ELF-1 (cell line): ENCODE measurements around the gene RPS8.
"Not testable (repeated sequence)": the region's sequence is repeated elsewhere in the genome, so short reads cannot be mapped to it uniquely, and the experiment has no call there.

Source experiments
- DNase-seq: peaks from one replicate; pipeline ENCODE4 v3.0.0-alpha.2; 2016; ENCODE audit warnings: low read depth, low spot score

RPS8 gene

DNA sequence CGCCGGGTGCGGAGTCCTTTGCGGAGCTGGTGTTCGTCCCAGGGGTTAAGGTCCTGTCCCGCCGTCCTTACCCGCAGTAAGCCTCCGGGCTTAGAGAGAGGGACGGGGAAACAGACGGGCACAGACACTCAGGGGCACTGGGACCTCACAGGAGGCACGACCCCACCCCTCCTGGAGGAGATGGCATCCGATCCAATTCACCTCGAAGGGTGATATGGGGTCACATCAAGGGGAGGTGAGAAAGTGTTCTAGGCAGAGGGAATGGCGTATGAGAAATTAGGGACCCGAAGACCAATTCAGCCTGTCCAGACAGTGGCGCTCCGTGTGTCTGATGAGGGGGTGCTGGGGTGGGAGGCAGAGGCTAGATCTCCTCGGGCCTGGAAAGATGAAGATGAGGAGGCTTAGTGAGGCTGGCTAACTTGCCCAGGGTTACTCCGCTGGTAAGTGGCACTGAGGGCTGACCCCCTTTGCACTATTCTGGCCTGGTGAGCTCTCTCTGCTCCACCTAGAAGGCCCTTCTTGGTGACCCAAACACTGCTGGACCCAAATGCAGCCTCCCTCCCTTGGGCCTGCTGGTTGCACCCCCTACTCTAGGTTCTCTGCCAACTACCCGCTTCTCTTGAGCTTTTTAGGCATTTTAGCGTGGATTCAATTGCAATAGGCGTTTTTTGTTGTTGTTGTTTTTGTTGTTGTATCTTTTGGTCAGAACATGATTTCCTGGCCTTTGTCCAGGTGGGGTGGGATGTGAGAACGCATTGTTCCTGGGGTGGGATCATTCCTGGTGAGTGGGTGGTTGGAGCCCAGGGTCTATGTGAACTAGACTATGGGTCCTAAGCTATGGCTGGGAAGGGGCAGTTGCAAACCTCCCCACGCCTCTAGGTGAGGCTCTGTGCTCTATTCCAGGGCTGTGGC, 45.2 kb downstream of the RPS8 start:
- no peak for DNase-seq

DNA sequence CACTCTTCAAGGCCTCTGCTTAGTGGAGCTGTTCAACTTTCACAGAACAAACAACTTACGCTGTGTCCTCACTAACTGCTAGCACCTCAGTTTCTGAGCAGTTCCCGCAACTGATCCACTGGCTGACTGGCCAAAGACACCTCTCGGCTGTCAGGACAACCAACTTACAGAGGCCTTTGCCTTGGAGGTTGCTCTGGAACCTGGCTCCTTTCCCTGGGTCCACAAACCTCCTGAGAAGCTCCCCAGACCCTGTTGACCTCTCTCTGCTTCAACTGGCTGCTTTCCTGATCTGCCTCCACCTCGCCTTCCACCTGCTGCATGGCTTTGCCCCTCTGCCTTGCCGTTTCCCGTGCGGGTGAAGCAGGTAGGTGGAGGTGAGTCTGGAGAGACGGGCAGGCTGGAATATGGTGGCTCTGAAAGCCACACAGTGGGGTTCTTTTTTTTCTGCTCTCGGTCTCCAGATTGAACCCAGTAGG, 45.9 kb downstream of the RPS8 start:
- DNase-seq: no peak

GRCh38 chr1:44822131-44822701, 46.9 kb downstream of the RPS8 start:
- no peak for DNase-seq

- no peak for DNase-seq
Measured at GRCh38 chr1:44822981-44823451, 47.7 kb downstream of the RPS8 start.

DNA sequence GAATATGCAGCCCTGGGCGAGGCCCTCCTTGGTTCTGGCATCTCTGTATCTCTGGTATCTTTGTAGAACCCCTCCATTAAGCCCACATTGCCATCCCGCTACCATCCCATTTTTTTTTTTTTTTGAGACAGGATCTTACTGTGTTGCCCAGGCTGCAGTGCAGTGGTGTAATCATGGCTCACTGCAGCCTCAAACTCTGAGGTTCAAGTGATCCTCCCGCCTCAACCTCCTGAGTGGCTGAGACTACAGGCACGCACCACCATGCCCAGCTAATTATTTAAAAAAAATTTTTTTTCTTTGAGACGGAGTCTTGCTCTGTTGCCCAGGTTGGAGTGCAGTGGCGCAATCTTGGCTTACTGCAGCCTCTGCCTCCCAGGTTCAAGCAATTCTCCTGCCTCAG, 49.1 kb downstream of the RPS8 start:
- DNase-seq: not testable (repeated sequence)

GRCh38 chr1:44826375-44827196, 51.2 kb downstream of the RPS8 start:
- DNase-seq: no peak

DNA sequence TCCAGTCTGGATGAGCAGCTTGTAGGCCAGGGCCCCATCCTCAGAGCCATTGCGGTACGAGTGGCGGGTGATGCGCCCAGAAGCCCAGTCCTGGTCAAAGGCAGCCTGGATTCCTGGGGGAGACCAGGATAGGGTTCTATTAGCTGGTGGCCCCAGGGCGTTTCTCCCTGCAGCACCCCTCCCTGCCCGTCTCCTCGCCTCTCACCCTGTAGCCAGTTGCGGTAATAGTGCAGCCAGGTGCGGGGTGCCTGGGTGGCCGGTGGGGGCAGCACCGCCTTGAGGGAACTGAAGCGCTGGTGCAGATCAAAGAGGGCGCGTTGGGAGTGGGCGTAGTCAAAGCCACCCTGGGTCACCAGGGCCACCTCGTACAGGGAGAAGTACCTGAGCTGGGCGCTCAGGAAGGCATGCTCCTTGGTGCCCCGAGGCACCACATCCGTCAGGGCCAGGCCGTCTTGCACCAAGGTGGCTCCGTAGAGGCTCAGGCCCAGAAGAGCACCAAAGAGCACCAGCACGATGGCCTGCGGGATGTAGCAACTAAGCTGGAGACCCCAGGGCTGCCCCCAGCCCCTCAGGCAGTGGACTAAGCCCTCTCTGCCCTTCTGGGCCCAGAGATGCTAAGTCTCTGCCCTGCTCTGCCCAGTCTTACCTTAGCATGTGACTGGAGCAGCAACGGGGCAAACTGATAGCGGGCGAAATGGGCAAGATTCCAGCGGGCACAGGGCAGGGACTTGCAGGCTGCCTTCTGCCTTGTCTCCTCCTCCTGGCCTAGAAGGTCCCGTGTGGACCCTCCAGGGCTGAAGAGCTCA, 52.1 kb downstream of the RPS8 start:
- peak; percentile 75 for DNase-seq

GRCh38 chr1:44828003-44828651, 52.8 kb downstream of the RPS8 start:
- no peak for DNase-seq
